Effector CD8-positive, alpha-beta T cell (primary cell): Measurements from ENCODE around the gene GPATCH2.
"Not testable (repeated sequence)": the region's sequence is repeated elsewhere in the genome, so short reads cannot be mapped to it uniquely, and the experiment has no call there.

Source experiments
- DNase-seq: peaks from one replicate; lab custom pipeline; 2025; lab: John Stamatoyannopoulos, UW

GPATCH2 gene

GRCh38 chr1:217525773-217526490 is 105.0 kb downstream of the GPATCH2 start:
- no peak for DNase-seq

- DNase-seq: no peak
These were observed 105.9 kb downstream of the GPATCH2 start for GRCh38 chr1:217524787-217525520.

GRCh38 chr1:217523921-217524320 is 107.0 kb downstream of the GPATCH2 start:
- not testable (repeated sequence) for DNase-seq

DNA sequence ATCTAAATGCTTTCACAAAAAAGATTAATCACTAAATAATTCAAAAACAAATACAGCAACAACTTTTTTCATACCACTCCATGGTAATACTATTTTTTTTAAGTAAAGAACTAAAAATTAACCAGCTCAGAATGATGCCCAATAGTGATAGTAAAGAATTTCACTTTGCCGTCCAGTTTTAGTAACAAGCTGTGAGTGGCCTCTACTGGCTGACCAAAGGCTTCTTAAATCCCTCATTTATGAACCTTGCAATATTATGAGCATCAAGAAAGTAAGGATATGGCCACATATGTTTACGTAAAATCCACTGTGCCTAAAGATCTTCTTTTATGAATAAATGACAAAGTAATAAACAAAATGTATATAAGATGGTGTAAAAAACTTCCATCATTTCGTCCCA is 108.6 kb downstream of the GPATCH2 start:
- no peak for DNase-seq

DNA sequence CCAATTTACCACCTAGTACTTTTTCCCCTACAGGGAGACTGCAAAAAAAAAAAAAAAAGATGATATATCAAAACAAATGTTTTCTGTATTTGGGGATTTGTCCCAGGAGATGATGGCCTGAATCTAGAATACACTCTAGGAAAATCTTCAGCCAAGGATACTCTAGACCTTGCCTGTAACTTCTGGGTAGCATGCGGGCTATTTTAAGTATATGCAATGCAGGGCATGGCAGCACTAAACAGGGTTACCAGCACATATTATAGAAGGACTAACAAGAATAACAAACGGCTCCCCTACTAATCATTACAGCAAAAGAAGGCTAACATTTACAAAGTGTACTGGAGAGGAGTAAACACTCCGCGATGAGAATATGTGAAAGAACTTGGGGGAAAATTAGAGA is 109.6 kb downstream of the GPATCH2 start:
- no peak for DNase-seq

- no peak for DNase-seq
These were observed 124.0 kb downstream of the GPATCH2 start for GRCh38 chr1:217506878-217507277.

DNA sequence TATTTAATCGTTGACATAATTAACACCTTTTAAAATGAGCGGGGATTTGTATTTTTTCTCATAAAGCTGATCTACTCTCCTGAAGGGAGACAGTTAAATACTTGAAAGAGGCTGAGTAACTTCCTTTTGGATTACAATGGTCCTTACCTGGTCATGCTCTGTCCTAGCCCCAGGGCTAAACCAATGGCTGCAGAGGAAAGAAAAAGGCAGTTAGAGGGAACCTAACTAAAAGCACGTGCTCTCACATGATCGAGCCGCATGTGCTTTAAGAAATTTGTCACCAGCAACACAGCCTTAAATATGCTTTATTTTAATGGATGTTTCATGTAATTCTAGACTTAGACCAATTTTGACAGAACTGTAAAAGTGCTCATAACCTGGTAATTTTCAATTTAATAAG is 132.7 kb downstream of the GPATCH2 start:
- DNase-seq: no peak

GRCh38 chr1:217495249-217495648 is 135.6 kb downstream of the GPATCH2 start:
- DNase-seq: no peak

GRCh38 chr1:217494767-217495166 is 136.1 kb downstream of the GPATCH2 start:
- DNase-seq: no peak

DNA sequence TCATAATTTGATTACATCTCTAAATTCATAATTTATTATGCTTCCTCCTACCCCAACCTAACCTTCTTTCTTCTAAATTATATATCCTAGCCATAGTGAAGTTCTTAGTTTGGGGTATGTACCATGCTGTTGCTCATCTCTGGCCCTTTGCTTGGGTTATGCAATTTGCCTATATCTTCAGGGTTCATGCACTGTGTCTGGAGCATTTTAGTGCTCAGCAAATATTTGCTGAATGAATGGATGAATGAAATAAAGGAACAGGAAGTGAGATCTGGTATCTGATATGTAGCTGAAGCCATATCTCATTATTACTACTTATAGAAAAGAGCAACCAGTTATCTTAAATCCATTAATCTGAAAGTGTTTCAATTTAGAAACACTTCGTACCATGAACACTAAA is 137.6 kb downstream of the GPATCH2 start:
- no peak for DNase-seq

GRCh38 chr1:217484871-217485270 is 146.0 kb downstream of the GPATCH2 start:
- no peak for DNase-seq

DNA sequence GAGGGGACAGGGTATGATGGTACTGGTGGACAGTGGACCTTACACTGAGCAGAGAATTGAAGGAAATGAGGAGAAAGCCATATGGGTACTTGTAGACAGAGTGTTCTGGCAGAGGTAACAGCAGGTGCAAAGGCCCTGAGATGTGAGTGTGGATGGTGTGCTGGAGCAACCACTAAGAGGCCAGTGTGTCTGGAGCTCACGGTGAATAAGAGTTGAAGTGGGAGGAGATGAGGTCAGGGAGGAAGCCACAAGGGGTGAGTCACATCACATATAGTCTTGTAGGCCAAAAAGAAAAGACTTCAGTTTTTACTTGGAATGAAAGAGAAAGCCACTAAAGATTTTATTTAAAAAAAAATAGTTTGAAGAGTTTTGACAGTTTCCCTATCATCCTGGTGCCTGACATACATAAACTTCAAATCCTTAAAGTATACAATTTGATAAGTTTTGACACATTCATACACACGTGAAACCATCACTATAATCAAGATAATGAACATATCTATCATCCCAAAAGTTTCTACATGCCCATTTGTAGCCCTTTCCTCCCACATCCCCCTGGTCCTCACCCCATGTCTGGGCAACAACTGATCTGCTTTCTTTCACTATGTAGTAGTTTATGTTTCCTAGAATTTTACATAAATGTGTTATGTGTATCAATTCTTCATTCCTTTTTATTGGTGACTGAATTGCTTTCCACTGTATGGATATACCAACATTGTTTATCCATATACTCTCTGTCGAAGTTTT is 148.4 kb downstream of the GPATCH2 start:
- DNase-seq: no peak

- no peak for DNase-seq
These were observed 152.4 kb downstream of the GPATCH2 start for GRCh38 chr1:217478450-217478849.

DNA sequence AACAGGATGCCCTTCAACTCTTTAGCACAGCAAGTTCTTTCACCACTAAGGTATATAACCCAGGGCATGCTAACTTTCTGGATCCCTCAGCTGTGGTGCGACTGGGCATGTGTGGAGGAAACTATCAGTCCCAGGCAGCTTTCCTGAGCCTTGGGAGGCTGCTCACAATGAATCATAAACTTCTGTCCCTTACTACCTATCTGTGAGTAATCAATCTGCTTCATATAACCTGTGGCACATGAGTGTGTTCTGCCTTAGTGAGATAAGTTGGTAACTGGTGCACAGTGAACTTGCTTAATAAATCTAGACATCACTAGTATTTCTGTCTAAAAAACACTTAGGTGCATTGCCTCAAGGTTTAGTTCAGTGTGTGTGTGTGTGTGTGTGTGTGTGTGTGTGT is 158.0 kb downstream of the GPATCH2 start:
- DNase-seq: no peak

- no peak for DNase-seq
These were observed 159.5 kb downstream of the GPATCH2 start for GRCh38 chr1:217471403-217471802.

DNA sequence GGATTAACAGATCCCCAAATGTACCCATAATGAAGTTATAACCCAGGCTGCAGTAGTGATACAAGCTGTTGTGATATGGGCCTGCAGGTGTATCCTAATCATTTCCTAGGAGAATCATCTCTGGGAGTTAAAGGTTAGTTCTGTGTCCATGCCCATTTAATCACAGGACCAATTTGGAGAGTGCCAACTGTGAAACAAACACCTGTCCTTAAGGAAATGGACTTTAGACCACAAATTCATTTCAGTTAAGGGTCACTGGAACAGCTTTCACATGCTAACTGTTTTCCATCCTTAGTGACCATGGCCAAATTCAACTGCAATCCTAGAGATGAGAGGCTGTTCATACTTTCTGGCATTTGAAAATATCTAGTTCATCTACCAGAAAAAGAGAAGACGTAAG is 160.9 kb downstream of the GPATCH2 start:
- DNase-seq: no peak

- DNase-seq: no peak
These were observed 165.8 kb downstream of the GPATCH2 start for GRCh38 chr1:217465102-217465501.

DNA sequence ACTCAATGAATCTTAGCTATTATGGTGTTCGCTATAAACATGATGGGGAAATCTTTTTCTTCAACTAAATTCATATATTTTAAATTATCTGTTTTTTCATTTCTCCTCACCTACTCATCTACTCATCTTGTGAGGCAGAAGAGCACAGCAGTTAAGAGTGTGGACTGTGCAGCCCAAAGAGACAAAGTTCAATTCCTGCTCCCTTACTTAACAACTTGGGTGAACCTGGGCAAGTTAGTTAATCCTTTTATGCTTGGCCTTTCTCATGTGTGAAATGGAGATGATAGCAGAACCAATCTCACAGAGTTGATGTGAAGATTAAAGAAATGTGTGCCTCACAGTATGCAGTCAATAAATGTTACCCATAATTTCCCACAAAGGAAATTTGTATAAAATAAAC is 168.2 kb downstream of the GPATCH2 start:
- DNase-seq: no peak

DNA sequence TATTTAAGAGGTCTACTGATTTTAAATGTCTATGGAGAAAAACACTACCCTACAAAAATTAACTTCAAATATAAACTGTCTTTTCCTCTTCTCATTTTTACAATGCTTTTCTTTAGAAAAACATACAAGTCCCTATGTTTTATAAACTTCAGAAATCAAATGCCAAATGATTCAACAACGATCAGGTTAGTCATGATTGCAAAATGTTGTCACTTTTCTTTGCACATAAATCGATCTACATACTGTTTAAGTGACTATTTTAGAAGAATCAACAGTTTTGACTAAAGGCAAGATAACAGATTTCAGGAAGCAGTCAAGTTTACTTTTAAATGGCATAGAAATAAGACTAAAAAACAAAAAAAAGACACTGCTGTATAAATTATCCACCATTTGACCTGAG is 168.7 kb downstream of the GPATCH2 start:
- no peak for DNase-seq

DNA sequence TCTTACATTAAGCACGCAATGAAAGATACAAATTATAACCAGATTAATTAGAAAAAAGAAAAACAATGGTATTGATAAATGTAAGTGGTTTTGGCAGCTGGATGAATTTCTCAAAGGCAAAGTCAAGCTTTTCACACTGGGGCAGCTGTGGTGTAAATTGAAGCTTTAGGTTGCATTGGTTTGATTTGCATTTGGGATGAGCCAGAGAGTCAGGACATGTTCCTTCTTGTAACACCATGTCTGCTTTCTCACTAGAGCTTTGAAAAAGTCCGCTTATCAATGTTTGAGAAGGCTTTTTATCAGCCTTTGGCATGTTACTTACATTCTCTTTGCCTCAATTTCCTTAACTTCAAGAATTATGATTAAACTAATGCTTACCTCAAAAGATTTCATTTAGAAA is 173.9 kb downstream of the GPATCH2 start:
- DNase-seq: no peak

DNA sequence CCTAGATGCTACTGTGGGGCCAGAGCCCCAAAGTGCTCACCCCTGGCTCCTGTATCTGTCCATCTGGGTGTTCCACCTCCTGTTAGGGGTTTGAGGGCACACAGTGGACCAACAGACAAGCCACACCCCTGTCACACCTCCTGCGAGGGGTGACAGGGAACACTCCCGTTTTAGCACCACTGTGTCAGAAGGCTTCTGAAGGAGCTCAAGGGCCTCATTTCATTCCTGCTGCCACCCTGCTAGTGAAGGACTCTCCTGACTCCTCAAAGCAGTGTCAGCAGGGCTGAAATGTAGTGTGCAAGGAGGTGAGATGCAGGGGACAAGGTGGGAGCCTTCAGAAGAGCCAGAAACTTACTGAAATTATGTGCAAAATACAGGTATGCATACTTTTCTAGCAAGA is 174.6 kb downstream of the GPATCH2 start:
- no peak for DNase-seq

DNA sequence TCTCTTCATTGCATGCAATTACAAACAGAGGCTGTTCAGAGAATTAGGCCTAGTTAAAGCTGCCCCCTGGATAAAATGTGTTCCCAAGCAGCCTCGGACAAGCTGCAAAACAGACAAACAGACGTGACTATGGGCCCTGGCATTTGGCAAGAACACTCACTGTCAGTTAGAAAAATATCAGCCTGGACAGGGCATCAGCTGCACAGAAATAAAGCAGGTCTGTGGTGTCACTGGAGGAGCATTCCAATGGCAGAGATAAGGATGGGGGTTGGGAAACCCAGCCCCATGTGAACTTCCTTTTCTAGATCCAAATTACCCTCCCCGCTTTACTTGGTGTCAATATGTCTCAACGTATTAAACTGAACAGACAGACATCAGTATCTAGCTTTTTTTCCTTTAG is 177.1 kb downstream of the GPATCH2 start:
- DNase-seq: no peak

- DNase-seq: no peak
These were observed 181.5 kb downstream of the GPATCH2 start for GRCh38 chr1:217449370-217449769.
